ENCODE measurements around the gene NR4A1. TPM values are rescaled to one million over a fixed set of nuclear protein-coding genes. Genes with fewer than 3 reads are reported as not detected.

The NR4A1 gene
- polyA plus RNA-seq, 1 donor (not counting 4 experiments of a cell fraction or from before 2014, with no cell fraction given): 3.9 TPM

DNA sequence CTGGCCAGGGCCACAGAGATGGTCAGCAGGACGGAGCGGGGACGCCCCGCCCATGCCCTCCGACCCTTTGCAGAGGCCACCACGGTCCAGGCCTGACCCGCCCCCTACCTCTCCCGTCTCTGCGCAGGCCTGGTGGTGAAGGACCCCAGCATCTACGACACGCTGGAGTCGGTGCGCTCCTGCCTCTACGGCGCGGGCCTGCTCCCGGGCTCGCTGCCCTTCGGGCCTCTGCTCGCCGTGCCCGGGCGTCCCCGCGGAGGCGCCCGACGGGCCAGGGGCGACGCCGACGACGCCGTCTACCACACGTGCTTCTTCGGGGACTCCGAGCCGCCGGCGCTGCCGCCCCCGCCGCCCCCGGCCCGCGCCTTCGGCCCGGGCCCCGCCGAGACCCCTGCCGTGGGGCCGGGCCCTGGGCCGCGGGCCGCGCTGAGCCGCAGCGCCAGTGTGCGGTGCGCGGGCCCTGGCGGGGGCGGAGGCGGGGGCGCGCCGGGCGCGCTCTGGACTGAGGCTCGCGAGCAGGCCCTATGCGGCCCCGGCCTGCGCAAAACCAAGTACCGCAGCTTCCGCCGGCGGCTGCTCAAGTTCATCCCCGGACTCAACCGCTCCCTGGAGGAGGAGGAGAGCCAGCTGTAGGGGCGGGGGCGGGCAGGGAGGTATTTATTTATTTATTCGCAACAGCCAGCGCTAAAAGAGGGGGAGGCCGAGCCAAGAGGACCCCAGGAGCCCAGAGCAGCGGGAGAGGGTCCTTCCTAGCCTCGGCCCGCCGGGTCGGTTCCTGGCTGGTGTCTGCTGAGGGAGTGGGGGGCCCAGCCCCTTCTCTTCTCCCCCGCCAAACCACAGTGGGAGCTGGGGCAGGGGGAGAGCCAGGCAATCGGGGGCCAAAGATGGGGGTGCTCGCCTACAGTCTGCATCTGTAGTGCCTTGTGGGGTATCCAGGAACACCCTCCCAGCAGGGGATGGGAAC lies 36.4 kb upstream of the NR4A1 start:
- Histone ChIP-seq H3K9me1 (ENCODE audit: control insufficient read depth, extremely low read depth, insufficient read depth, low read length) (no peaks in the 10 kb centered on the region), H3K4me1 (ENCODE audit: control insufficient read depth, extremely low read depth, insufficient read depth, low read length) (peaks cover 16% of the 10 kb centered on the region), H3K9me3 (ENCODE audit: control insufficient read depth, low read depth, low read length) (no peaks in the 10 kb centered on the region), H3K27me3 (ENCODE audit: control insufficient read depth, extremely low read depth, insufficient read depth, low read length) (no peaks in the 10 kb centered on the region), H3K4me3 (ENCODE audit: control insufficient read depth in 2 of 3, extremely low read depth in 1 of 3, insufficient read depth in 2 of 3, low read depth in 1 of 3, low read length in 3 of 3) (no peak overlapping the region), H3K27ac (ENCODE audit: control insufficient read depth, insufficient read depth, low read length) (no peak overlapping the region), H3K36me3 (ENCODE audit: control insufficient read depth in 2 of 2, extremely low read depth in 1 of 2, insufficient read depth in 2 of 2, low read length in 2 of 2) (no peaks in the 10 kb centered on the region), H2AFZ (ENCODE audit: control insufficient read depth, low read length) (no peak overlapping the region), H4K20me1 (ENCODE audit: control insufficient read depth, extremely low read depth, insufficient read depth, low read length) (no peaks in the 10 kb centered on the region), H3K79me2 (ENCODE audit: control insufficient read depth, insufficient read depth, low read length) (no peaks in the 10 kb centered on the region), H3K4me2 (ENCODE audit: control insufficient read depth, extremely low read depth, insufficient read depth, low read depth, low read length) (peak overlapping the region; percentile 50), H3K9ac (ENCODE audit: control insufficient read depth, extremely low read depth, insufficient read depth, low read length) (no peak overlapping the region)
- no peak for FAIRE-seq
- TF ChIP-seq EZH2 (IDR thresholded peaks at IDR 0.05; ENCODE audit: low read length): no peak
- TF ChIP-seq, protein P1, sequence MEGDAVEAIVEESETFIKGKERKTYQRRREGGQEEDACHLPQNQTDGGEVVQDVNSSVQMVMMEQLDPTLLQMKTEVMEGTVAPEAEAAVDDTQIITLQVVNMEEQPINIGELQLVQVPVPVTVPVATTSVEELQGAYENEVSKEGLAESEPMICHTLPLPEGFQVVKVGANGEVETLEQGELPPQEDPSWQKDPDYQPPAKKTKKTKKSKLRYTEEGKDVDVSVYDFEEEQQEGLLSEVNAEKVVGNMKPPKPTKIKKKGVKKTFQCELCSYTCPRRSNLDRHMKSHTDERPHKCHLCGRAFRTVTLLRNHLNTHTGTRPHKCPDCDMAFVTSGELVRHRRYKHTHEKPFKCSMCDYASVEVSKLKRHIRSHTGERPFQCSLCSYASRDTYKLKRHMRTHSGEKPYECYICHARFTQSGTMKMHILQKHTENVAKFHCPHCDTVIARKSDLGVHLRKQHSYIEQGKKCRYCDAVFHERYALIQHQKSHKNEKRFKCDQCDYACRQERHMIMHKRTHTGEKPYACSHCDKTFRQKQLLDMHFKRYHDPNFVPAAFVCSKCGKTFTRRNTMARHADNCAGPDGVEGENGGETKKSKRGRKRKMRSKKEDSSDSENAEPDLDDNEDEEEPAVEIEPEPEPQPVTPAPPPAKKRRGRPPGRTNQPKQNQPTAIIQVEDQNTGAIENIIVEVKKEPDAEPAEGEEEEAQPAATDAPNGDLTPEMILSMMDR (optimal IDR thresholded peaks at IDR 0.05 in 1 of 3, IDR thresholded peaks at IDR 0.05 in 1 of 3, conservative IDR thresholded peaks at IDR 0.05 in 1 of 3; ENCODE audit: extremely low read depth in 1 of 3, insufficient read depth in 2 of 3, low read length in 3 of 3): no peak
- no peak for DNase-seq (ENCODE audit: low read depth, low spot score)
- dilution Hi-C loops (cut with MboI; ENCODE audit: extremely low pct_ligation_motif_present, low sequenced_read_pairs): no loop called here

GRCh38 chr12:52015532-52016041 lies 35.7 kb upstream of the NR4A1 start:
- DNase-seq (ENCODE audit: low read depth, low spot score) (no peak), FAIRE-seq (peak; percentile 74)
- peaks cover 16% of the 10 kb centered on the region for H3K4me1 ChIP-seq (ENCODE audit: control insufficient read depth, extremely low read depth, insufficient read depth, low read length)
- H4K20me1 ChIP-seq (ENCODE audit: control insufficient read depth, extremely low read depth, insufficient read depth, low read length): no peaks in the 10 kb centered on the region
- no peak overlapping the region for H3K9ac ChIP-seq (ENCODE audit: control insufficient read depth, extremely low read depth, insufficient read depth, low read length)
- no peaks in the 10 kb centered on the region for H3K27me3 ChIP-seq (ENCODE audit: control insufficient read depth, extremely low read depth, insufficient read depth, low read length)
- H3K27ac ChIP-seq (ENCODE audit: control insufficient read depth, insufficient read depth, low read length): no peak overlapping the region
- no peaks in the 10 kb centered on the region for H3K9me3 ChIP-seq (ENCODE audit: control insufficient read depth, low read depth, low read length)
- TF ChIP-seq, protein P1 (optimal IDR thresholded peaks at IDR 0.05 in 1 of 3, IDR thresholded peaks at IDR 0.05 in 1 of 3, conservative IDR thresholded peaks at IDR 0.05 in 1 of 3; ENCODE audit: extremely low read depth in 1 of 3, insufficient read depth in 2 of 3, low read length in 3 of 3): no peak
- TF ChIP-seq EZH2 (IDR thresholded peaks at IDR 0.05; ENCODE audit: low read length): no peak
- H3K36me3 ChIP-seq (ENCODE audit: control insufficient read depth in 2 of 2, extremely low read depth in 1 of 2, insufficient read depth in 2 of 2, low read length in 2 of 2): no peaks in the 10 kb centered on the region
- no peaks in the 10 kb centered on the region for H3K79me2 ChIP-seq (ENCODE audit: control insufficient read depth, insufficient read depth, low read length)
- dilution Hi-C loops (cut with MboI; ENCODE audit: extremely low pct_ligation_motif_present, low sequenced_read_pairs): no loop called here
- no peaks in the 10 kb centered on the region for H3K9me1 ChIP-seq (ENCODE audit: control insufficient read depth, extremely low read depth, insufficient read depth, low read length)
- no peak overlapping the region for H3K4me3 ChIP-seq (ENCODE audit: control insufficient read depth in 2 of 3, extremely low read depth in 1 of 3, insufficient read depth in 2 of 3, low read depth in 1 of 3, low read length in 3 of 3)
- peak overlapping the region; percentile 50 for H3K4me2 ChIP-seq (ENCODE audit: control insufficient read depth, extremely low read depth, insufficient read depth, low read depth, low read length)
- no peak overlapping the region for H2AFZ ChIP-seq (ENCODE audit: control insufficient read depth, low read length)

All from keratinocyte (primary cell).